Measurements from ENCODE around the gene SGSH.

Gene SGSH

GRCh38 chr17:80169107-80169506 is 51.0 kb downstream of the SGSH start:
- TF ChIP-seq ZFP30 (CRISPR knock-in tag; IDR thresholded peaks at IDR 0.05) (no peak), ISL1 (CRISPR knock-in tag; IDR thresholded peaks at IDR 0.05) (no peak), ZFP3 (CRISPR knock-in tag; IDR thresholded peaks at IDR 0.05) (no peak)
- ATAC-seq, result no peak

- TF ChIP-seq ZNF70 (CRISPR knock-in tag; IDR thresholded peaks at IDR 0.05) (no peak), CSDC2 (CRISPR knock-in tag; IDR thresholded peaks at IDR 0.05) (no peak), ZFP30 (CRISPR knock-in tag; IDR thresholded peaks at IDR 0.05) (no peak), RARB (CRISPR knock-in tag; IDR thresholded peaks at IDR 0.05) (no peak), TOX (CRISPR knock-in tag; IDR thresholded peaks at IDR 0.05; ENCODE audit: borderline replicate concordance) (no peak), OSR1 (CRISPR knock-in tag; IDR thresholded peaks at IDR 0.05) (no peak), GLIS3 (CRISPR knock-in tag; IDR thresholded peaks at IDR 0.05) (no peak), PPARA (CRISPR knock-in tag; IDR thresholded peaks at IDR 0.05; ENCODE audit: borderline replicate concordance) (no peak), ZFP3 (CRISPR knock-in tag; IDR thresholded peaks at IDR 0.05) (no peak), ISL1 (CRISPR knock-in tag; IDR thresholded peaks at IDR 0.05) (no peak), CSRNP3 (CRISPR knock-in tag; IDR thresholded peaks at IDR 0.05) (no peak), BACH2 (CRISPR knock-in tag; IDR thresholded peaks at IDR 0.05; ENCODE audit: borderline replicate concordance) (no peak), ARNTL (CRISPR knock-in tag; IDR thresholded peaks at IDR 0.05; ENCODE audit: borderline replicate concordance, low read depth) (no peak), ESRRG (CRISPR knock-in tag; IDR thresholded peaks at IDR 0.05) (no peak), ZNF565 (CRISPR knock-in tag; conservative IDR thresholded peaks at IDR 0.05; ENCODE audit: low read depth) (no peak), ZC3H10 (CRISPR knock-in tag; IDR thresholded peaks at IDR 0.05) (no peak), TSHZ2 (CRISPR knock-in tag; IDR thresholded peaks at IDR 0.05) (no peak), TCF4 (CRISPR knock-in tag; IDR thresholded peaks at IDR 0.05; ENCODE audit: borderline replicate concordance) (no peak)
- ATAC-seq, result no peak
These were observed 51.8 kb downstream of the SGSH start for GRCh38 chr17:80168371-80168770.

- no peak for ATAC-seq
- TF ChIP-seq RARB (CRISPR knock-in tag; IDR thresholded peaks at IDR 0.05) (no peak), CSDC2 (CRISPR knock-in tag; IDR thresholded peaks at IDR 0.05) (no peak), POU6F1 (CRISPR knock-in tag; IDR thresholded peaks at IDR 0.05; ENCODE audit: borderline replicate concordance, low read depth) (no peak), ZNF70 (CRISPR knock-in tag; IDR thresholded peaks at IDR 0.05) (no peak), ARNTL (CRISPR knock-in tag; IDR thresholded peaks at IDR 0.05; ENCODE audit: borderline replicate concordance, low read depth) (no peak), ZC3H10 (CRISPR knock-in tag; IDR thresholded peaks at IDR 0.05) (no peak), PPARA (CRISPR knock-in tag; IDR thresholded peaks at IDR 0.05; ENCODE audit: borderline replicate concordance) (no peak), ZNF565 (CRISPR knock-in tag; conservative IDR thresholded peaks at IDR 0.05; ENCODE audit: low read depth) (no peak)
These were observed 53.7 kb downstream of the SGSH start for GRCh38 chr17:80166446-80166845.

- no peak for ATAC-seq
- TF ChIP-seq TCF4 (CRISPR knock-in tag; IDR thresholded peaks at IDR 0.05; ENCODE audit: borderline replicate concordance) (no peak), SNAI2 (CRISPR knock-in tag; IDR thresholded peaks at IDR 0.05) (no peak), PATZ1 (CRISPR knock-in tag; IDR thresholded peaks at IDR 0.05; ENCODE audit: borderline replicate concordance) (no peak), CREB5 (CRISPR knock-in tag; IDR thresholded peaks at IDR 0.05; ENCODE audit: low read depth) (no peak), ESRRG (CRISPR knock-in tag; IDR thresholded peaks at IDR 0.05) (no peak), GLIS3 (CRISPR knock-in tag; IDR thresholded peaks at IDR 0.05) (no peak), ARNTL (CRISPR knock-in tag; IDR thresholded peaks at IDR 0.05; ENCODE audit: borderline replicate concordance, low read depth) (no peak), PPARA (CRISPR knock-in tag; IDR thresholded peaks at IDR 0.05; ENCODE audit: borderline replicate concordance) (no peak), TOX (CRISPR knock-in tag; IDR thresholded peaks at IDR 0.05; ENCODE audit: borderline replicate concordance) (no peak), BACH2 (CRISPR knock-in tag; IDR thresholded peaks at IDR 0.05; ENCODE audit: borderline replicate concordance) (no peak)
These were observed 55.9 kb downstream of the SGSH start for GRCh38 chr17:80164185-80164584.

All from SK-N-SH treated with all-trans-retinoic acid at 6 μM for 48 hours (cell line).